IMR-90 (cell line): ENCODE results near the gene AP3D1.

Experiments
- CHD1 ChIP-seq: IDR thresholded peaks from 2 replicates; pipeline ENCODE4 v1.6.1; 2012; ENCODE audit warnings: low read depth, low read length, improper control_type of control experiment
- FOS ChIP-seq: fragments of 150-350 bp; IDR thresholded peaks from 2 replicates; pipeline ENCODE4 v1.6.1; 2016; ENCODE audit warnings: low read depth, low read length
- TF ChIP-seq, protein P1 (sequence below): conservative IDR thresholded peaks from 2 replicates; pipeline ENCODE4 v1.5.1; 2012; ENCODE audit warnings: mild to moderate bottlenecking, low read depth, low read length, improper control_type of control experiment
- TF ChIP-seq, protein P2 (sequence below): fragments of 150-350 bp; IDR thresholded peaks from 2 replicates; pipeline ENCODE4 v1.6.1; 2016; ENCODE audit warnings: low read depth, mild to moderate bottlenecking, low read length, moderate library complexity, borderline replicate concordance

DNA sequence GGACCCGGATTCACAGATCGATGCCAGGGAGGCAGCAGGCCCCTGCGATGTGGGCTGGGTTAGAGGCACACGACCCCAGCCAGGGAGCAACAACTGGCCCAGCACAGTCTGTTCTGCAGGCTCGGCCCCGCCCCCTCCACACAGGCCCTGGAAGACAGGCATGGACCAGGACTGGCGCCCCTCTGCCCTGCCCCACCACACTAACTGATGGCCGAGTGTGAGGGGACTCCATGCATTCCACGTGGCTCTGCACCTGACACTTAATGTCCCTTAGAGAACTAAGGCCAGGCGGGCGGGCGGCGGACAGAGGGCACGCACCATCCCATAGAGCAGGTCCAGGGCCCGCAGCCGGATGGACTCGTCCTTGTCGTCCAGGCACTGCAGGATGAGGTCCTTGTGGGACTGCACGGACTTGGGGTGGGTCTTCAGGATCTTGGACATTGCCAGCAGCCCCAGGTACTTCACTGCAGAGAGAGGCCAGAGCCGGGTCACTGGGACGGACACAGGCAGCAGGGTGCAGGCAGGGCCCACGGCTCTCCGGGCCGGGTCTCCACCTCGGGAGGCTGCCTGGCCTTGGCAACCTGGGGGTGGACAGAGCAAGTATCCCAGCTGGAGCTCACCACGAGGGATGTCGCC is 29.8 kb downstream of the AP3D1 start:
- TF ChIP-seq, protein P1, sequence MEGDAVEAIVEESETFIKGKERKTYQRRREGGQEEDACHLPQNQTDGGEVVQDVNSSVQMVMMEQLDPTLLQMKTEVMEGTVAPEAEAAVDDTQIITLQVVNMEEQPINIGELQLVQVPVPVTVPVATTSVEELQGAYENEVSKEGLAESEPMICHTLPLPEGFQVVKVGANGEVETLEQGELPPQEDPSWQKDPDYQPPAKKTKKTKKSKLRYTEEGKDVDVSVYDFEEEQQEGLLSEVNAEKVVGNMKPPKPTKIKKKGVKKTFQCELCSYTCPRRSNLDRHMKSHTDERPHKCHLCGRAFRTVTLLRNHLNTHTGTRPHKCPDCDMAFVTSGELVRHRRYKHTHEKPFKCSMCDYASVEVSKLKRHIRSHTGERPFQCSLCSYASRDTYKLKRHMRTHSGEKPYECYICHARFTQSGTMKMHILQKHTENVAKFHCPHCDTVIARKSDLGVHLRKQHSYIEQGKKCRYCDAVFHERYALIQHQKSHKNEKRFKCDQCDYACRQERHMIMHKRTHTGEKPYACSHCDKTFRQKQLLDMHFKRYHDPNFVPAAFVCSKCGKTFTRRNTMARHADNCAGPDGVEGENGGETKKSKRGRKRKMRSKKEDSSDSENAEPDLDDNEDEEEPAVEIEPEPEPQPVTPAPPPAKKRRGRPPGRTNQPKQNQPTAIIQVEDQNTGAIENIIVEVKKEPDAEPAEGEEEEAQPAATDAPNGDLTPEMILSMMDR, result no peak
- TF ChIP-seq FOS (no peak), CHD1 (no peak)
- TF ChIP-seq, protein P2, sequence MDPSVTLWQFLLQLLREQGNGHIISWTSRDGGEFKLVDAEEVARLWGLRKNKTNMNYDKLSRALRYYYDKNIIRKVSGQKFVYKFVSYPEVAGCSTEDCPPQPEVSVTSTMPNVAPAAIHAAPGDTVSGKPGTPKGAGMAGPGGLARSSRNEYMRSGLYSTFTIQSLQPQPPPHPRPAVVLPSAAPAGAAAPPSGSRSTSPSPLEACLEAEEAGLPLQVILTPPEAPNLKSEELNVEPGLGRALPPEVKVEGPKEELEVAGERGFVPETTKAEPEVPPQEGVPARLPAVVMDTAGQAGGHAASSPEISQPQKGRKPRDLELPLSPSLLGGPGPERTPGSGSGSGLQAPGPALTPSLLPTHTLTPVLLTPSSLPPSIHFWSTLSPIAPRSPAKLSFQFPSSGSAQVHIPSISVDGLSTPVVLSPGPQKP, result no peak
